GM23248 (cell line): ENCODE measurements around the gene L3MBTL2.

Source experiments
- EZH2 ChIP-seq: fragments of 200-600 bp; sonication (generic); IDR thresholded peaks from 2 replicates; pipeline ENCODE4 v1.6.1; 2018; ENCODE audit warnings: antibody characterized with exemption, mild to moderate bottlenecking; ENCODE audit not compliant: insufficient read depth, poor library complexity, severe bottlenecking
- EZH2phosphoT487 ChIP-seq: fragments of 200-600 bp; sonication (generic); IDR thresholded peaks from 2 replicates; pipeline ENCODE4 v1.6.1; 2018; ENCODE audit warnings: antibody characterized with exemption, moderate library complexity, mild to moderate bottlenecking, low read depth; ENCODE audit not compliant: insufficient read depth

GRCh38 chr22:41229730-41230400 lies 24.8 kb downstream of the L3MBTL2 start:
- TF ChIP-seq EZH2 (no peak), EZH2phosphoT487 (no peak)
